Stimulated activated CD8-positive, alpha-beta memory T cell treated with anti-CD3 and anti-CD28 coated beads, Interleukin-7, amount 100 ng/mL, for 48 hours (primary cell): ENCODE measurements around the gene FOXA1.
"Not testable (repeated sequence)": the region's sequence is repeated elsewhere in the genome, so short reads cannot be mapped to it uniquely, and the experiment has no call there.

ENCODE experiments used
- DNase-seq, 2 donors: peaks; one replicate each; pipeline ENCODE4 v3.0.0-alpha.2; 2020; ENCODE audit warnings: low read depth in 1 of 2; ENCODE audit errors: extremely low read depth in 1 of 2

FOXA1 gene

GRCh38 chr14:37563189-37563588 is 31.9 kb downstream of the FOXA1 start:
- no peak for DNase-seq

- DNase-seq, result no peak
Observed at GRCh38 chr14:37559386-37559785, 35.7 kb downstream of the FOXA1 start.

- no peak for DNase-seq
Observed at GRCh38 chr14:37558740-37559139, 36.3 kb downstream of the FOXA1 start.

GRCh38 chr14:37555596-37555995 is 39.5 kb downstream of the FOXA1 start:
- not testable (repeated sequence) for DNase-seq

- no peak for DNase-seq
Observed at GRCh38 chr14:37553935-37554550, 41.0 kb downstream of the FOXA1 start.

- DNase-seq, result no peak
Observed at GRCh38 chr14:37551119-37551518, 43.9 kb downstream of the FOXA1 start.

- DNase-seq, result no peak
Observed at GRCh38 chr14:37550511-37550910, 44.5 kb downstream of the FOXA1 start.

- no peak for DNase-seq
Observed at GRCh38 chr14:37546621-37547447, 48.2 kb downstream of the FOXA1 start.

- no peak for DNase-seq
Observed at GRCh38 chr14:37545174-37545573, 49.9 kb downstream of the FOXA1 start.

- no peak for DNase-seq
Observed at GRCh38 chr14:37544407-37544806, 50.6 kb downstream of the FOXA1 start.

- DNase-seq, result no peak
Observed at GRCh38 chr14:37539992-37540391, 55.1 kb downstream of the FOXA1 start.
